HG03135 (cell line): Measurements from ENCODE around the gene NACAD.
"Not testable (repeated sequence)": the region's sequence is repeated elsewhere in the genome, so short reads cannot be mapped to it uniquely, and the experiment has no call there.

Experiments used
- ATAC-seq: cut with Tn5 transposase; IDR thresholded peaks from one replicate; pipeline ENCODE4 v1.9.1; 2021; ENCODE audit warnings: mild to moderate bottlenecking, moderate library complexity; ENCODE audit not compliant: unreplicated experiment

Gene NACAD

GRCh38 chr7:45118292-45118691 is 29.5 kb upstream of the NACAD start:
- ATAC-seq, result no peak

DNA sequence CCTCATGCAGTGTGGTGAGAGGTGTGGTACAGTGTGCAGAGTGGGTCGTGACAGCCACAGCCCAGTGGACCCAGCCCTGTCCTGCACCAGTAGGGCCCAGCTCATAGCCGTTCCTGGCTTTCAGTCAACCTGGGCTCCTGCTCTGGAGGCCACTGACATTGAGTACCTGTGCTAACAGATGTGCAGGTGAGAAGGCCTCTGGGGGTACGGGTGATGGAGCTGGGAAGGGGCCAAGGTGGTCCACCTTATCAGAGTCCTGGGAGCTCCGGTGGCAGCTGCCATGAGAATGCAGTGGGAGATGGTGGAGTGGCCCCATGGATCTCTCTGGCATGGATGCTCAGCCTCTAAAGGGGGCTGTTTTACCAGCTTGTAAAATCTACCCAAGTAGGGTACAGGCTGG is 28.8 kb upstream of the NACAD start:
- no peak for ATAC-seq

DNA sequence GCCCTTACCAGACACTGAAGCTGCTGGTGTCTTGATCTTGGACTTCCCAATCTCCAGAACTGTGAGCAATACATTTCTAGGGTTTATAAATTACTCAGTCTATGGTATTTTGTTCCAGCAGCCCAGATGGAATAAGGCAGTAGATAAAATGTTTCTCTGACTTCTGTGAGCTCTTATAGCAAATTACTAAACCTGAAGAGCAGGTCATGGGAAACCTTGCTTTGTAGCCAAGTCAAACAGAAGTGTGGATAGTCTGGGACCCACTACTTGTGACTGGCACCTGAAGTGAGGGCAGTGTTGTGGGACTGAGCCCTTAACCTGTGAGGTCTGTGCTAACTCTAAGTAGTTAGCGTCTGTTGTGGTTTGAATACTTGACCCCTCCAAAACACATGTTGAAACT is 27.3 kb upstream of the NACAD start:
- ATAC-seq, result no peak

DNA sequence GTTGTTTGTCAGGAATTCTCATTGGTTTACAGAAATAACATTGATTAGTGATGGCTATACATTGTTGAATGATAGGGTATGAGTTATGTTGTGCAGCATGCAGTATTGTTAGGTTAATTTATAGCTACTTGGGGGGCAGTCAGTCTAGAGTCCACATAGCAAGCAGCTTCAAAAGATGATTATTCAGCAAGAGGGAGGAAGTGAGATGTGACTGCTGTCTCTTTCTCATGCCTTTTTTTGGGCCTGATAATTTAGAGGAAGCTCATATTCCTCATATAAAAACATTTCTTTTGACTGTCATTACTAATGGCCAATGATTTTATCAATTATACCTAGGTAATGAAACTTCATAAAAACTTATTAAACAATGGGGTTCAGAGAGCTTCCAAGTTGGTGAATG is 26.2 kb upstream of the NACAD start:
- no peak for ATAC-seq

DNA sequence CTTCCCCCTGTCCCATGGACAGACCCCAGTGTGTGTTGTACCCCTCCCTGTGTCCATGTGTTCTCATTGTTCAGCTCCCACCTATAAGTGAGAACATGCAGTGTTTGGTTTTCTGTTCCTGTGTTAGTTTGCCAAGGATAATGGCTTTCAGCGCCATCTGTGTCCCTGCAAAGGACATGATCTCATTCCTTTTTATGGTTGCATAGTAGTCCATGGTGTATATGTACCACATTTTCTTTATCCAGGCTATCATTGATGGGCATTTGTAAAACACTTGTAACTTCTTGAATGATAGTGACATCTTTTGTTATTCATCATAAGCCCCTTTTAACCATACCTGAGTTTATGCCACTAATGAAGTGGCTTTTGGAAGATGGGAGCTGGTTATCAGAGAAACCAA is 25.5 kb upstream of the NACAD start:
- ATAC-seq, result not testable (repeated sequence)

- no peak for ATAC-seq
Measured at GRCh38 chr7:45112648-45113047, 23.9 kb upstream of the NACAD start.

DNA sequence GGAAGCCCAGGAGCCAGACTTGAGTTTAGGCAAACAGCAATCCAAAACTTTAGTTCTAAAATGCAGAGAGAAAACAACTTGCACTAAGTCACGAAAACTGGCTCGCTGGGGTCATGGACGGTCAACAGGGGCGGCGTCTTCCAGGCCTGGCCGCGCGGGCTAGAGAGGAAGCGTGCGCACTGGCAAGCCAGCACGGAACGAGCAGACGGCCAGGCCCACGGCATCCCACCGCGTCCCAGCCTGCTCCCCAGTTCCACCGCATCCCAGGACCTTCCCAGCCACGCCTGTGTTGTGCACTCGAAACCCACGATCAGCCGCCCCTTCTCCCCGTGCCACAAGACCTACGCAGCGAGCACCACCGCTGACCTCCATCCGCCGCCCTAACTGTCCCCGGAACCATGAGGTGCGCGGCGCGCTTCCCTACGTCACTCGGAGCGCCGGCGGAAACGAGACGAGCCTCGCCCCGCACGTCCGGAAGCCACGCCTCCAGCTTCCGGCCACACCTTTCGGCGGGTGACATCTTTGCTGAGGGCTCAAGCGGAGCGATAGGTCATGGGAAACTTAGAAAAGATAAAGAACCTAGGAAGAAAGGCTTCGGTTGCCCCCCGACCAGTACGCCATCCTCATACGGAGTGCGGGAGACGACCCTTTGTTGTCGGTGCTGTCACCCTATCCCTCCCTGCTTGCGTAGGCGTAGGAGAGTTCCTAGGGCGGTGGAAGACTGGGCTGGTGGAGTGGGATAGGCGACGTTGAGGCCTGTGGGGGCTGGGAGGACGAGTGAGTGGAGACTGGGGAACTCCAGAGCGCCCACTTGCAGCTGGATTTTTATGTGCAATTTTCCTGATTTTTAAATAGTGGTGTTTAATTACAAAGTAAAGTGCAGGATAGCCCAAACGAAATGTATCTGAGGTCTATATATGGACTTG is 22.8 kb upstream of the NACAD start, which contains the start of gene TBRG4:
Gene TBRG4, minus strand, starts transcription at position 400 of the 926 bp plus-strand sequence. CDS start 2,460 bp downstream, outside the sequence.
- ATAC-seq, result peak; percentile 94

GRCh38 chr7:45108863-45109262 is 20.1 kb upstream of the NACAD start:
- ATAC-seq, result no peak

DNA sequence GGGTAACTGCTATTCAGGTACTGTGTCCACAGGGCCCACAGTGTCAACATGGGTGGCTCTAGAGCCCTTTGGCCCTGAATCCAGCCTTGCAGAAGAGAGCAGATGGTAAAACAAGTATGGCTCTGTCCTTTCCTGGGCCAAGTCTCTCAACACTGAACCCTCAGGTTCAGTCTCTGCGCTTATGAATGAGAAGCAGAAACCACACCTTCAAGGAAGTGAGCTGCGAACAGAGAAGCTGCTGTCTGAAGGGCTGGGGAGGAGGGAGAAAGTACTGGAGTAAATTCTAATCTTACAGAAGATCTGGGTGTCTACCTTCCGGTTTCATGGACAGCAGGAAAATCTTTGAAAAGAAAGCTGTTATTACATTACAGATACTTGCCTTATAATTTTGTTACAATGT is 18.6 kb upstream of the NACAD start:
- no peak for ATAC-seq

DNA sequence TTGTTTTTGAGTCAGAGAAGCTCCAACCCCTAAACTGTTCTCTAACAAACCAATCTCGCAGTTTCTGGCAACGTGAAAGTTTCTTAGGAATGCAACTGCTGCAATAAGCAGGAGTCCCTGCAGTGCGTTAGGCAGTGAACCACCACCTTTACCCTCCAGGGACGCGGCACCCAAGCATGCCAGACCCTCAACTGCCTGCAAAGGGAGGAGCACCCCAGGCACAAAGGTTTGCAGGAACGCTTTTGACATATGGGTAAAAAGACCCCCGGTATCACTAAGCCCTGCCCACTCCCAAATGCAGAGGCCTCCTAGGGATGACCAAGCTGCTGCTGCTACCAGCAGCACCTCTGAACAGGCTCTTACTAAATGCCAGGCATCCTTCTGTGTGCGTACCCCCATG is 18.1 kb upstream of the NACAD start:
- ATAC-seq, result no peak

DNA sequence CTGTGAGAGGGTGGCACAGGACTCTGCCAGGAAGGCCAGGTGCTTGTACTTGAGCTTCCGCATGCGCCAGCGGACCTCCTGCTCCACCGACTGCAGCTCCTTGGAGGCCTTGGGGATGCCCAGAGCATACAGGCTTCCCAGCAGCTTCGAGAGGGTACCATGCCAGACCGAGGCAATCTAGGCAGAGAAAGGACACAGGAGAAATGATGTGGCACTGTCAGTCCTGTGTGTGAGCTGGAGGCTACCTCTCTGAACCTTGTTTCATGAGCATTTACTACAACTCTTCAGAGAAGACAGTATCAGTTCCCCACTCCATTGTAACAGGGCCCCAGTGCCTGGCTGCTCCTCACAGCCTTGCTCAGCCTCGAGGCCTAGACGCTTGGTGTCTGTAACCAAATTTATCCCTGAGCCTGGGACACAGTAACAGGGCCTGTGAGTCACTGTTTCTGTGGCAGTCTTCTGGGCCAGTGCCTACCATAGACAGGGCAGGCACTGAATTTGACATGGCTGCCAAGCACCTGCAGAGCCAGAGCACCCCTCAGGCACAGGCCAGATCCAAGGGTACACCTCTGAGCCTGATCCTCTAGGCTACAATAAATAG is 16.9 kb upstream of the NACAD start:
- no peak for ATAC-seq

GRCh38 chr7:45104844-45105587 is 16.2 kb upstream of the NACAD start:
- ATAC-seq, result no peak

- no peak for ATAC-seq
Measured at GRCh38 chr7:45103958-45104843, 15.4 kb upstream of the NACAD start.

- ATAC-seq, result no peak
Measured at GRCh38 chr7:45102785-45103712, 14.3 kb upstream of the NACAD start.

- no peak for ATAC-seq
Measured at GRCh38 chr7:45101748-45102147, 13.0 kb upstream of the NACAD start.

- ATAC-seq, result no peak
Measured at GRCh38 chr7:45100761-45101480, 12.2 kb upstream of the NACAD start.

GRCh38 chr7:45099891-45100760 is 11.4 kb upstream of the NACAD start:
- no peak for ATAC-seq
